Endothelial cell of umbilical vein (primary cell): ENCODE results near the gene RIC1. TPM values are rescaled to one million over a fixed set of nuclear protein-coding genes. Genes with fewer than 3 reads are reported as not detected.

ENCODE experiments used
- BruUV-seq: library from RNA; stranded (reverse); fragments of 400-500 nt; replicated peaks from 2 replicates; lab custom pipeline; 2021; lab: Mats Ljungman, UMichigan
- CTCF ChIA-PET: fragments of 300-600, 350-600 bp; sonication (Branson Sonifier 250); formaldehyde crosslinking; loops from one replicate; lab custom pipeline; 2021; ENCODE audit warnings: antibody characterized with exemption, inconsistent platforms; lab: Charles Lee
- POLR2A ChIA-PET: fragments of 300-600, 350-600 bp; sonication (Branson Sonifier 250); formaldehyde crosslinking; loops from one replicate; lab custom pipeline; 2021; ENCODE audit warnings: antibody characterized with exemption, inconsistent platforms; lab: Charles Lee
- DNase-seq: peaks from one replicate; pipeline ENCODE4 v3.0.0-alpha.2; 2011; ENCODE audit warnings: low read depth, low spot score
- FAIRE-seq: peaks from 2 replicates; lab custom pipeline; 2011; peaks lifted over from hg19 to GRCh38; lab: Jason Lieb, UNC
- H2AFZ ChIP-seq: 2 replicates; pipeline ENCODE4 v1.6.0; 2012; ENCODE audit warnings: low read depth, low read length, control low read depth, inconsistent platforms
- H3K27ac ChIP-seq: 2 replicates; pipeline ENCODE4 v1.5.1; 2011; ENCODE audit warnings: low read depth, mild to moderate bottlenecking, control low read depth, low read length, moderate library complexity; ENCODE audit not compliant: insufficient read depth
- H3K27me3 ChIP-seq, 2 experiments: 2 replicates each; pipeline versions ENCODE4 v1.6.0 to v1.6.1; 2011; ENCODE audit warnings: low read length in 2 of 2, mixed read lengths in 1 of 2; ENCODE audit not compliant: control insufficient read depth in 2 of 2, insufficient read depth in 2 of 2
- H3K36me3 ChIP-seq, 2 experiments: 2 replicates in 1 of 2; 3 replicates in 1 of 2; pipeline ENCODE4 v1.5.1; 2011; ENCODE audit warnings: low read length in 2 of 2, mild to moderate bottlenecking in 1 of 2, moderate library complexity in 1 of 2; ENCODE audit not compliant: control insufficient read depth in 2 of 2, insufficient read depth in 2 of 2; ENCODE audit errors: extremely low read depth in 1 of 2
- H3K4me1 ChIP-seq: 3 replicates; pipeline ENCODE4 v1.5.1; 2011; ENCODE audit warnings: mild to moderate bottlenecking, low read length; ENCODE audit not compliant: control insufficient read depth, insufficient read depth; ENCODE audit errors: extremely low read depth
- H3K4me2 ChIP-seq: 2 replicates; pipeline ENCODE4 v1.6.1; 2011; ENCODE audit warnings: low read length, control low read depth, mixed read lengths; ENCODE audit not compliant: insufficient read depth
- H3K4me3 ChIP-seq, 3 experiments: fragments of 200-600 bp in 1 of 3; sonication (generic), shearing (Covaris generic) in 1 of 3; replicated peaks in 1 of 3; 2 replicates each; pipeline ENCODE4 v1.5.1; 2011 to 2016; ENCODE audit warnings: control low read depth in 3 of 3, low read length in 3 of 3, mild to moderate bottlenecking in 2 of 3, inconsistent platforms in 1 of 3, low read depth in 1 of 3, moderate library complexity in 1 of 3; ENCODE audit not compliant: insufficient read depth in 1 of 3
- H3K79me2 ChIP-seq: 2 replicates; pipeline ENCODE4 v1.6.0; 2012; ENCODE audit warnings: low read length, inconsistent platforms; ENCODE audit not compliant: control insufficient read depth, insufficient read depth
- H3K9ac ChIP-seq: replicated peaks from 2 replicates; pipeline ENCODE3; 2011; ENCODE audit warnings: low read length, control low read depth; ENCODE audit not compliant: insufficient read depth; ENCODE audit errors: extremely low read depth
- H3K9me1 ChIP-seq: replicated peaks from 3 replicates; pipeline ENCODE4 v1.6.0; 2011; ENCODE audit warnings: mild to moderate bottlenecking, low read length; ENCODE audit not compliant: control insufficient read depth, insufficient read depth; ENCODE audit errors: extremely low read depth
- H3K9me3 ChIP-seq: replicated peaks from 2 replicates; pipeline ENCODE4 v1.5.1; 2012; ENCODE audit warnings: low read length, inconsistent platforms; ENCODE audit not compliant: control insufficient read depth, insufficient read depth
- H4K20me1 ChIP-seq: replicated peaks from 2 replicates; pipeline ENCODE3; 2011; ENCODE audit warnings: mild to moderate bottlenecking, low read length; ENCODE audit not compliant: control insufficient read depth, insufficient read depth; ENCODE audit errors: extremely low read depth
- EZH2 ChIP-seq: IDR thresholded peaks from 2 replicates; pipeline ENCODE4 v1.6.1; 2012; ENCODE audit warnings: borderline replicate concordance, low read depth, mild to moderate bottlenecking, moderate library complexity, low read length, inconsistent platforms; ENCODE audit not compliant: severe bottlenecking
- FOS ChIP-seq: IDR thresholded peaks from 2 replicates; pipeline ENCODE4 v1.6.1; 2011; ENCODE audit warnings: mild to moderate bottlenecking, low read length, moderate library complexity, borderline replicate concordance; ENCODE audit not compliant: insufficient read depth
- GATA2 ChIP-seq: IDR thresholded peaks from 2 replicates; pipeline ENCODE4 v1.7.0; 2011; ENCODE audit warnings: low read depth, mild to moderate bottlenecking, moderate library complexity, mixed read lengths, low read length; ENCODE audit not compliant: insufficient read length, insufficient read depth
- JUN ChIP-seq: IDR thresholded peaks from 2 replicates; pipeline ENCODE4 v1.6.1; 2011; ENCODE audit warnings: borderline replicate concordance, low read depth; ENCODE audit not compliant: insufficient read length, insufficient read depth
- MYC ChIP-seq: IDR thresholded peaks from one replicate; pipeline ENCODE4 v1.6.1; 2011; ENCODE audit warnings: mild to moderate bottlenecking, low read depth, low read length
- POLR2A ChIP-seq: IDR thresholded peaks from 2 replicates; pipeline ENCODE4 v1.6.1; 2012; ENCODE audit warnings: low read depth, mild to moderate bottlenecking, control low read depth, low read length
- POLR2AphosphoS5 ChIP-seq: IDR thresholded peaks from 2 replicates; pipeline ENCODE4 v1.6.1; 2012; ENCODE audit warnings: low read depth, mild to moderate bottlenecking, control low read depth, low read length, moderate library complexity; ENCODE audit not compliant: insufficient read depth
- dilution Hi-C: fragments of 300-500 bp; cut with MboI; formaldehyde crosslinking; loops from one replicate; pipeline ENCODE4 v1.15.0; 2019; ENCODE audit warnings: low sequenced_read_pairs; ENCODE audit not compliant: extremely low pct_ligation_motif_present
- intact Hi-C: fragments of 100-400 bp; cut with micrococcal nuclease; formaldehyde crosslinking; loops from one replicate; pipeline ENCODE4 v1.10.0; 2022
- polyA plus RNA-seq, 4 experiments: library from polyadenylated mRNA; depleted of rRNA in 3 of 4; stranded (reverse) in 3 of 4; unstranded in 1 of 4; fragments of >200 nt; gene quantifications; 2 replicates each; pipeline versions ENCODE4 v1.2.1 to v1.2.3, GENCODE V29; 2011 to 2012; ENCODE audit warnings: missing spikeins in 1 of 4
- total RNA-seq: library from RNA; stranded (reverse); gene quantifications from 2 replicates; pipeline ENCODE4 v1.2.3, GENCODE V29; 2021
- TF ChIP-seq, protein P1 (sequence below): IDR thresholded peaks from 2 replicates; pipeline ENCODE4 v1.6.1; 2011; ENCODE audit not compliant: insufficient read depth, insufficient read length
- TF ChIP-seq, protein P2 (sequence below), 2 donors: IDR thresholded peaks; 1 replicate in 1 of 2; 2 replicates in 1 of 2; pipeline ENCODE4 v1.5.1; 2011; ENCODE audit warnings: low read length in 2 of 2, mild to moderate bottlenecking in 2 of 2, moderate library complexity in 2 of 2, control low read depth in 1 of 2, inconsistent platforms in 1 of 2, low read depth in 1 of 2; ENCODE audit not compliant: insufficient read depth in 1 of 2; ENCODE audit errors: extremely low read depth in 1 of 2

The RIC1 gene
- total and polyA plus RNA-seq, 2 donors (not counting 3 experiments of a cell fraction or from before 2014, with no cell fraction given): 14.0 to 23.5 TPM

DNA sequence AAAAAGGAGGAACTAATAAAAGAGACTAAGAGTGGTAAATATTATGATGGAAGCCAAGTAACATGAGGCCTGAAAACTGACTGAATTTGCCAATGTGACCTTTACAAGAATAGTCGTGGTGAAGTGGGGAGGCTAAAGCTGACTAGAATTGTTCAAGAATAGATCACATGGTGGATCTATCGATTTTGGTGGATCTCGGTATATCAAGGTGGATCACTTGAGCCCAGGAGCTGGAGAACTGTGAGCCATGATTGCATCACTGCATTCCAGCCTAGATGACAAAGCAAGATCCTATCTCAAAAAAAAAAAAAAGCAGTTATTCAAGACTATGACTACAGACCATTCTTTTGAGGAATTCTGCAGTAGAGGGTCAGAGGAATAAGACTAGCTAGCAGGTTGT is 189.0 kb downstream of the RIC1 start:
- Histone ChIP-seq H3K79me2 (no peaks in the 10 kb centered on the region), H3K36me3 (no peaks in the 10 kb centered on the region), H3K27ac (no peak overlapping the region), H3K9me3 (no peaks in the 10 kb centered on the region), H3K9me1 (no peaks in the 10 kb centered on the region), H2AFZ (no peak overlapping the region), H3K9ac (no peak overlapping the region), H3K4me2 (no peak overlapping the region), H3K4me1 (no peaks in the 10 kb centered on the region), H4K20me1 (no peaks in the 10 kb centered on the region), H3K27me3 (no peaks in the 10 kb centered on the region), H3K4me3 (no peak overlapping the region)
- BruUV-seq: no TSS peak
- intact Hi-C loops (no loop called here), dilution Hi-C loops (no loop called here)
- CTCF ChIA-PET: interaction anchor here (0.8 to 2.4 kb wide), 3 partner anchors 14 to 71 kb away, joined by 3 to 10 read pairs (median 3); partner anchors contain the start of gene ERMP1
- POLR2A ChIA-PET: interaction anchor here (0.6 kb wide), 1 partner anchor 169 kb away, joined by 3 read pairs; no protein-coding TSS in a partner anchor
- peak; percentile 54 for FAIRE-seq
- DNase-seq: peak; percentile 21
- TF ChIP-seq FOS: peak; percentile 22
- TF ChIP-seq JUN: no peak
- no peak for TF ChIP-seq POLR2A
- TF ChIP-seq MYC: no peak
- TF ChIP-seq POLR2AphosphoS5: no peak
- no peak for TF ChIP-seq EZH2
- TF ChIP-seq, protein P1, sequence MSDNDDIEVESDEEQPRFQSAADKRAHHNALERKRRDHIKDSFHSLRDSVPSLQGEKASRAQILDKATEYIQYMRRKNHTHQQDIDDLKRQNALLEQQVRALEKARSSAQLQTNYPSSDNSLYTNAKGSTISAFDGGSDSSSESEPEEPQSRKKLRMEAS: no peak
- TF ChIP-seq GATA2: peak; percentile 82
- TF ChIP-seq, protein P2, sequence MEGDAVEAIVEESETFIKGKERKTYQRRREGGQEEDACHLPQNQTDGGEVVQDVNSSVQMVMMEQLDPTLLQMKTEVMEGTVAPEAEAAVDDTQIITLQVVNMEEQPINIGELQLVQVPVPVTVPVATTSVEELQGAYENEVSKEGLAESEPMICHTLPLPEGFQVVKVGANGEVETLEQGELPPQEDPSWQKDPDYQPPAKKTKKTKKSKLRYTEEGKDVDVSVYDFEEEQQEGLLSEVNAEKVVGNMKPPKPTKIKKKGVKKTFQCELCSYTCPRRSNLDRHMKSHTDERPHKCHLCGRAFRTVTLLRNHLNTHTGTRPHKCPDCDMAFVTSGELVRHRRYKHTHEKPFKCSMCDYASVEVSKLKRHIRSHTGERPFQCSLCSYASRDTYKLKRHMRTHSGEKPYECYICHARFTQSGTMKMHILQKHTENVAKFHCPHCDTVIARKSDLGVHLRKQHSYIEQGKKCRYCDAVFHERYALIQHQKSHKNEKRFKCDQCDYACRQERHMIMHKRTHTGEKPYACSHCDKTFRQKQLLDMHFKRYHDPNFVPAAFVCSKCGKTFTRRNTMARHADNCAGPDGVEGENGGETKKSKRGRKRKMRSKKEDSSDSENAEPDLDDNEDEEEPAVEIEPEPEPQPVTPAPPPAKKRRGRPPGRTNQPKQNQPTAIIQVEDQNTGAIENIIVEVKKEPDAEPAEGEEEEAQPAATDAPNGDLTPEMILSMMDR (IDR thresholded peaks at IDR 0.05; ENCODE audit: extremely low read depth in 1 of 2, insufficient read depth in 1 of 2, low read depth in 1 of 2, low read length in 2 of 2): no peak
